Measurements from ENCODE around the gene MTUS2. TPM values are rescaled to one million over a fixed set of nuclear protein-coding genes. Genes with fewer than 3 reads are reported as not detected.

The MTUS2 gene
- total RNA-seq, 4 donors from 2014 or later: 0.20 to 1.6 (median 0.25) TPM; not detected in 1

DNA sequence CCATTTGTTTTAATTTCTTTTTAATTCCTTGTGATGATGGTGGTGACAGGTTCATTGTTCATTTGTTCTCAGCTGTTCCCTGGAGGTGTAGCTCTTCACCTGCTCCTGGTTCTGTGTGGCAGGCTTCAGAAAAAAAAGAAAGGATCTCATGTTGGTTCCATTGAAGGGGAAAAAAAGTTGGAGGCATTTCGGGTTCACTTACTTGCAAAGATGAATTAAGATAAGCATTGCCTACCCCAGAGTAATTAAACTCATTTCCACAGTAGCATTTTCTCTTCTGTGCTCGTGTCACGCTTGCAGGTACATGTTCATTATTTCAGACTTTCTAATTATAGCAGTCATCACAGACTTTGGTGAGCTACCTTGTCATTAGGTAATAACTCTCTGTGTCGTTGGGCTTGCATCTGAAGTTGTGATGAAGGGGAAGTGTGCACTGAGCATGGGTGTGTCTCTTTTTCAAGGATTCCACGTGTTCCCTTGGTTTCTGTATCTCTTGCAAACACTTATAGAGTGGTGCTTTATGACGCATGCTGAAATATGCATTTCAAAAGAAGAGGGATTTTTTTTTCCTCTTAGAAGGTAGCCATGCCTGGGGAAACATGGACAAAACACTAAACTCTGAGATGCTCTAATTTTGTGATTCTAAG lies 69.1 kb downstream of the MTUS2 start:
- H3K27ac ChIP-seq: no peak overlapping the region
- in situ Hi-C loops (cut with MboI; ENCODE audit: low sequenced_read_pairs in 4 of 4): no loop called here
- H3K27me3 ChIP-seq: no peaks in the 10 kb centered on the region
- no peak for TF ChIP-seq POLR2A (IDR thresholded peaks at IDR 0.05)
- TF ChIP-seq, protein P1, sequence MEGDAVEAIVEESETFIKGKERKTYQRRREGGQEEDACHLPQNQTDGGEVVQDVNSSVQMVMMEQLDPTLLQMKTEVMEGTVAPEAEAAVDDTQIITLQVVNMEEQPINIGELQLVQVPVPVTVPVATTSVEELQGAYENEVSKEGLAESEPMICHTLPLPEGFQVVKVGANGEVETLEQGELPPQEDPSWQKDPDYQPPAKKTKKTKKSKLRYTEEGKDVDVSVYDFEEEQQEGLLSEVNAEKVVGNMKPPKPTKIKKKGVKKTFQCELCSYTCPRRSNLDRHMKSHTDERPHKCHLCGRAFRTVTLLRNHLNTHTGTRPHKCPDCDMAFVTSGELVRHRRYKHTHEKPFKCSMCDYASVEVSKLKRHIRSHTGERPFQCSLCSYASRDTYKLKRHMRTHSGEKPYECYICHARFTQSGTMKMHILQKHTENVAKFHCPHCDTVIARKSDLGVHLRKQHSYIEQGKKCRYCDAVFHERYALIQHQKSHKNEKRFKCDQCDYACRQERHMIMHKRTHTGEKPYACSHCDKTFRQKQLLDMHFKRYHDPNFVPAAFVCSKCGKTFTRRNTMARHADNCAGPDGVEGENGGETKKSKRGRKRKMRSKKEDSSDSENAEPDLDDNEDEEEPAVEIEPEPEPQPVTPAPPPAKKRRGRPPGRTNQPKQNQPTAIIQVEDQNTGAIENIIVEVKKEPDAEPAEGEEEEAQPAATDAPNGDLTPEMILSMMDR (IDR thresholded peaks at IDR 0.05 in 4 of 5, conservative IDR thresholded peaks at IDR 0.05 in 1 of 5): no peak
- DNase-seq: no peak
- ATAC-seq: no peak
- H3K4me3 ChIP-seq: no peak overlapping the region
- intact Hi-C loops (cut with DNase I; ENCODE audit: low total_unique reads): no loop called here
- H3K36me3 ChIP-seq: no peaks in the 10 kb centered on the region
- no peaks in the 10 kb centered on the region for H3K4me1 ChIP-seq
- no peaks in the 10 kb centered on the region for H3K9me3 ChIP-seq

DNA sequence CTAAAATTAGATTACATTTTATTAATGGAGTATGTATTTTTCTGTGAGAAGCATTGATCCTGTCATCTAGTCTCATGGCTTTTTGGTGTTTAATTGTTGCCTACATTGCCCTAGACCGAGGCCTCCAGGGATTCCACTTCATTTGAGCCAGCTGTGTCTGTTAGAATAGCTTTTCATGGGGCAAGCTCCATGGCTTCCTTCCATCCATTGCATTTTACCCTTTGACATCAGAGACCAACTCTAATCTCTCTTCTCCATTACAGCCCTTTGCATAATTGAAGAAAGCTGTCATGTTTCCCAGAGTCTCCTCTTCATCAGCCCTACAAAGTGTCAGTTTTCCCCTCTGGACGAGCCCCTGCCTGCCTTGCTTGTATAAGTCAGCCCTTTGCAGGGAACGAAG lies 70.6 kb downstream of the MTUS2 start:
- Histone ChIP-seq H3K36me3 (no peaks in the 10 kb centered on the region), H3K4me1 (no peaks in the 10 kb centered on the region), H3K9me3 (no peaks in the 10 kb centered on the region), H3K27ac (no peak overlapping the region), H3K4me3 (no peak overlapping the region), H3K27me3 (no peaks in the 10 kb centered on the region)
- intact Hi-C loops (cut with DNase I; ENCODE audit: low total_unique reads): no loop called here
- DNase-seq: no peak
- TF ChIP-seq, protein P1 (IDR thresholded peaks at IDR 0.05 in 4 of 5, conservative IDR thresholded peaks at IDR 0.05 in 1 of 5): no peak
- TF ChIP-seq POLR2A (IDR thresholded peaks at IDR 0.05): no peak
- ATAC-seq: no peak
- in situ Hi-C loops (cut with MboI; ENCODE audit: low sequenced_read_pairs in 4 of 4): no loop called here

DNA sequence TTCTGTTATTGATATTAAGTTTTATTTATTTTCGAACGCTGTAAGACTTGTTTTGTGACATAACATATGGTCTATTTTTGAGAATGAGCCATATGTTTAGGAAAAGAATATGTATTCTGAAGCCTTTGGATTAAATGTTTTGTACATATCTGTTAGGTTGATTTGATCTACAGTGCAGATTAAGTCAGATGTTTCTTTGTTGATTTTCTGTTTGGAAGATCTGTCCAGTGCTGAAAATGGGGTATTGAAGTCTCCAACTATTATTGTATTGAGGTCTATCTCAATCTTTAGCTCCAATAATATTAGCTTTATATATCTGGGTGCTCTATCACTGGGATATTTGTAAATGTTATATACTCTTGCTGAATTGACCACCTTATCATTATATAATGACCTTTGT lies 97.9 kb downstream of the MTUS2 start:
- intact Hi-C loops (cut with DNase I; ENCODE audit: low total_unique reads): no loop called here
- Histone ChIP-seq H3K27ac (no peak overlapping the region), H3K36me3 (no peaks in the 10 kb centered on the region), H3K4me3 (no peak overlapping the region), H3K4me1 (no peaks in the 10 kb centered on the region), H3K27me3 (no peaks in the 10 kb centered on the region), H3K9me3 (no peaks in the 10 kb centered on the region)
- no peak for DNase-seq
- no peak for ATAC-seq
- in situ Hi-C loops (cut with MboI; ENCODE audit: low sequenced_read_pairs in 4 of 4): no loop called here
- no peak for TF ChIP-seq POLR2A (IDR thresholded peaks at IDR 0.05)
- TF ChIP-seq, protein P1 (IDR thresholded peaks at IDR 0.05 in 4 of 5, conservative IDR thresholded peaks at IDR 0.05 in 1 of 5): no peak

DNA sequence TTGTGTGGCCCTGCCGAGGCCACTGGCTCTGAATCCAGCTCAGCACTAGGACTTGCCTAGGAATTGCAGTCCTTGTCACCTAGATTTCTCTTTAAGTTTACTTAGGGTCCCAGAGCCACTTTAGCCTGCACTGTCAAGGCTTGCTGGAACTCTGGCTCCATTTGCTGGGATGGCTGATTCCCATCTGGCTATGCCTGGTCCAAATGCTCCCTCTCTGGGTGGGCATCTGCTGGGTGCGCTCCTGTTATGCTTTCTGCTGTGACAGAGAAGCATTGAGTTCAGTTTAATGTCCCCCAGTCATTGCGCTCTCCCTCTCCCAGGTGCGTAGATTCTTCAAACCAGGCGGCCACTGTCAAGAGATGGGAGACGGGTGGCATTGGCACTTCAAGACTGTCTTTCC lies 102.2 kb downstream of the MTUS2 start:
- in situ Hi-C loops (cut with MboI; ENCODE audit: low sequenced_read_pairs in 4 of 4): no loop called here

More for the DNA sequence above, 102.2 kb downstream of the MTUS2 start:
- Histone ChIP-seq H3K9me3 (no peaks in the 10 kb centered on the region), H3K27me3 (no peaks in the 10 kb centered on the region), H3K4me1 (no peaks in the 10 kb centered on the region), H3K27ac (no peak overlapping the region), H3K4me3 (no peak overlapping the region), H3K36me3 (no peaks in the 10 kb centered on the region)
- no peak for DNase-seq
- TF ChIP-seq, protein P1 (IDR thresholded peaks at IDR 0.05 in 4 of 5, conservative IDR thresholded peaks at IDR 0.05 in 1 of 5): no peak
- TF ChIP-seq POLR2A (IDR thresholded peaks at IDR 0.05): no peak
- intact Hi-C loops (cut with DNase I; ENCODE audit: low total_unique reads): no loop called here
- no peak for ATAC-seq

All from gastrocnemius medialis (tissue), 4 donors.